ENCODE results near the gene IRAK1.

Gene IRAK1

GRCh38 chrX:154026136-154027021 is 6.7 kb upstream of the IRAK1 start:
- Histone ChIP-seq H3K9me3 (ENCODE audit: control insufficient read depth, insufficient read depth, low read depth, low read length) (no peaks in the 10 kb centered on the region), H3K4me1 (ENCODE audit: control insufficient read depth, insufficient read depth, low read length) (peaks cover 5% of the 10 kb centered on the region; the same call in 1 of the 2 replicates), H3K27ac (ENCODE audit: extremely low read depth, low read depth, low read length) (no peak overlapping the region; the same call in 1 of the 2 replicates), H3K36me3 (ENCODE audit: control insufficient read depth in 2 of 2, insufficient read depth in 1 of 2, low read length in 2 of 2) (peaks cover 0 to 48% of the 10 kb centered on the region in 2 experiments; a peak in 1 of 3 replicates), H3K4me3 (ENCODE audit: low read depth, low read length) (no peak overlapping the region)
- TF ChIP-seq HIC1 (tag by site-specific recombination; IDR thresholded peaks at IDR 0.05): no peak
- no peak for TF ChIP-seq GLIS1 (tag by site-specific recombination; IDR thresholded peaks at IDR 0.05)
- no peak for TF ChIP-seq TRIM28 (IDR thresholded peaks at IDR 0.05; ENCODE audit: borderline replicate concordance, low read length)
- TF ChIP-seq WT1 (tag by site-specific recombination; IDR thresholded peaks at IDR 0.05): no peak
- TF ChIP-seq ZNF549 (tag by site-specific recombination; IDR thresholded peaks at IDR 0.05): no peak
- TF ChIP-seq ZBTB44 (tag by site-specific recombination; IDR thresholded peaks at IDR 0.05): no peak
- no peak for TF ChIP-seq BCL6B (tag by site-specific recombination; IDR thresholded peaks at IDR 0.05)
- no peak for TF ChIP-seq ZNF707 (tag by site-specific recombination; IDR thresholded peaks at IDR 0.05)
- no peak for TF ChIP-seq ZNF157 (tag by site-specific recombination; IDR thresholded peaks at IDR 0.05)
- no peak for TF ChIP-seq ZSCAN4 (tag by site-specific recombination; IDR thresholded peaks at IDR 0.05)
- no peak for TF ChIP-seq ZNF645 (tag by site-specific recombination; IDR thresholded peaks at IDR 0.05)
- no peak for TF ChIP-seq IKZF3 (tag by site-specific recombination; IDR thresholded peaks at IDR 0.05)
- TF ChIP-seq ZNF16 (tag by site-specific recombination; IDR thresholded peaks at IDR 0.05; ENCODE audit: low read depth): no peak
- TF ChIP-seq REST (tag by site-specific recombination; IDR thresholded peaks at IDR 0.05): no peak
- no peak for TF ChIP-seq OVOL3 (tag by site-specific recombination; IDR thresholded peaks at IDR 0.05)
- no peak for TF ChIP-seq ZNF473 (tag by site-specific recombination; IDR thresholded peaks at IDR 0.05)
- TF ChIP-seq GFI1B (tag by site-specific recombination; IDR thresholded peaks at IDR 0.05): no peak
- TF ChIP-seq ZNF24 (tag by site-specific recombination; IDR thresholded peaks at IDR 0.05): no peak
- no peak for TF ChIP-seq PATZ1 (tag by site-specific recombination; IDR thresholded peaks at IDR 0.05)
- POLR2A ChIA-PET: interaction anchor here (0.6 to 0.9 kb wide), 2 partner anchors 18 to 47 kb away, joined by 3 to 4 read pairs; no protein-coding TSS in a partner anchor
- CTCF ChIA-PET: interaction anchor here (0.5 to 4.7 kb wide), 3 partner anchors 13 to 369 kb away, joined by 3 to 29 read pairs (median 3); no protein-coding TSS in a partner anchor
